GOT3 (cell line): ENCODE results near the gene TMC4.
A peak's percentile ranks its signal among the peaks of the same experiment; 100 is the strongest.

Experiments used
- DNase-seq: peaks from one replicate; lab custom pipeline; 2025; ENCODE audit warnings: mixed read lengths; lab: John Stamatoyannopoulos, UW

Gene TMC4

DNA sequence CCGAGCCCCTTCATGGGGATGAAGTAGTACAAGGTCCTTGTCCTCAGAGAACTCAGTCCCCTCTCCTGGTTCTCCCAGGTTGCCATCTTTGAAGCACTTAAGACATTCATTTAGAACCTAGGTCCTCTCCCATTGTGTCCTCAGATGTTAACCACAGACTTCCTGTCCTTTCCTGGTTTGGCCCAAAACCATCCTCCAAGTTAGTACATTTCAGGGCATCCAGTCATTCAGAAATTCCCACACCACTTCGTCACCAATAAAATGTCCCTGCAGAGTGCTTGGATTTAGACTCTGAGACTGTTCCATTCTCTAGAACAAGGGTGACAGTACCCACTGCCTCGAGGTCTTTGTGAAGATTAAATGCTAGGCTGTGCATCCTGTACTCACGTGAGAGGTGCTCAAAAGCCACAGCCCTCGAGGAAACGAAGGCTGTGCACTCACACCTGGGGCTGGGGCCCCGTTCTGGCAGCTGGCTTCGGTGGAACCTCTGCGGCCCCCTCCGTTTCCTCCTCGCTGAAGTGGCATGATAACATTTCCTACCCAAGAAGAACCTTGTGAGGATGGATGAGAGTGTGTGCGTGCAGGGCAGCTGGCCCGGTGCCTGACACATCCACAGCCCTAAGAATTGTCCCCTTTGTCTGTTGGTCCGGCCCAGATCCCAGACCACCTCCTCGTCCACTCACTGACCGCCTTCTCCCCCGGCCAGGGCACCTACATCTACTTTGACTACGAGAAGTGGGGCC, 18.2 kb downstream of the TMC4 start:
- DNase-seq, result no peak

DNA sequence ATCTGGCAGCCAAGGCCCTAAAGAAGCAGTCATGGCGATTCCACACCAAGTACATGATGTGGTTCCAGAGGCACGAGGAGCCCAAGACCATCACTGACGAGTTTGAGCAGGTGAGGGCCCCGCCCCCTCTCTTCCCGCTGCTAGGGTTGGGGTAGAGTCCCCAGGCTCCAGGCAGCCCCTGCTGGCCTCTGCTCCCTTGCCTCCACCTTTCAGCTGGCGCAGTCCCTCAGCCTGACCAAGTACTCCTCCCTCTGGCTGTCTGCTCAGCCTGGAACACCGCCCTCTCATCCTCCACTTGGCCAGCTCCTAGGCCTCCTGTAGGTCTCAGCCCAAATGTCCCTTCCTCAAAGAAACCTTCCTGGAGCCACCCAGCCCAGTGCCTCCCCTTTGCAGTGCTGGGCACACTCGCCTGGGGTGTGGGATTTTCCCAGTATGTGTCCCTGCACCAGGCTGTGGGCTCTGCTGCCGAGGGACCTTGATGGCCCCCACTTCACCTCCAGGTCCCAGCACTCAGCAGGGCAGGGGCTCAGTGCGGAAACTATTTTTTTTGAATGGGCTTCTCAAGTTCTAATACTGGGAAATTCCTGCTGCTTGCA, 19.1 kb downstream of the TMC4 start:
- no peak for DNase-seq

DNA sequence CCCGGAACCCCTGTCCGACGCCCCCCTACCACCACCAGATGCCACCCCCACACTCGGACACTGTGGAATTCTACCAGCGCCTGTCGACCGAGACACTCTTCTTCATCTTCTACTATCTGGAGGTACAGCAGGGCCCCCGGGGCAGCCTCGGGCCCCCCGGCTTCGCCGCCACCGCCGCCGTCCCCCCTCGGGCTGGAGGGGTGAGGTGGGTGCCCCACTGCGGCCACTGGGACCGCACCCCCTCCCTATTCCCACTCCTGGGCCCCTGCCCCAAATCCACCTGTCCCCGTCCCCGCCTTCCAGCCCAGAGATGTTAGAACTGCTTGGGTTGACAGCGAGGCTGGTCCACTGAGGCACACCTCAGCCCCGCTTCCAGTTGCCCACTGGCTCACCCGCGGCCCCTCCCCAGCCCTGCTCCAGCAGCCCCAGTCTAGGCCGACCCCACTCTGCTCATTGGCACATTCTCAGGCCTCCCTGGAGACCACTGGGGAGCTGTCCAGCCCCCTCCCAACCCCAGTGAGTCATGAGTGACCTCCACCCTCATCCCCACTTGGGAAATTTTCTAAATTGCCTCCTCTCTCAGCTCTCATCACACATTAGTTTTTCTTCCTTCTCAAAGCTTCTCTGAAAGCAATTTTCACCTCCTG, 20.0 kb downstream of the TMC4 start:
- DNase-seq, result no peak

DNA sequence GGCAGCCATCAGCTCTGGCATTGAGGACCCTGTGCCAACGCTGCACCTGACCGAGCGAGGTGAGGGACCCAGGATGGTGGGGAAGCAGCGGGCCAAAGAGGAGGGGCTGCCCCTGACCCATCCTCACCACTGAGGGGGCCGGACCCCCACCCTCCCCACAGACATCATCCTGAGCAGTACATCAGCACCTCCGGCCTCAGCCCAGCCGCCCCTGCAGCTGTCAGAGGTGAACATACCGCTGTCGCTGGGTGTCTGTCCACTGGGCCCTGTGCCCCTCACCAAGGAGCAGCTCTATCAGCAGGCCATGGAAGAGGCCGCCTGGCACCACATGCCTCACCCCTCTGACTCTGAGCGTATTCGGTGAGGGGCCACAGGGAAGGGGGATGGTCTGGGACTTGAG, 20.7 kb downstream of the TMC4 start:
- DNase-seq, result no peak

GRCh38 chr19:54151362-54152035, 21.5 kb downstream of the TMC4 start:
- DNase-seq, result no peak

DNA sequence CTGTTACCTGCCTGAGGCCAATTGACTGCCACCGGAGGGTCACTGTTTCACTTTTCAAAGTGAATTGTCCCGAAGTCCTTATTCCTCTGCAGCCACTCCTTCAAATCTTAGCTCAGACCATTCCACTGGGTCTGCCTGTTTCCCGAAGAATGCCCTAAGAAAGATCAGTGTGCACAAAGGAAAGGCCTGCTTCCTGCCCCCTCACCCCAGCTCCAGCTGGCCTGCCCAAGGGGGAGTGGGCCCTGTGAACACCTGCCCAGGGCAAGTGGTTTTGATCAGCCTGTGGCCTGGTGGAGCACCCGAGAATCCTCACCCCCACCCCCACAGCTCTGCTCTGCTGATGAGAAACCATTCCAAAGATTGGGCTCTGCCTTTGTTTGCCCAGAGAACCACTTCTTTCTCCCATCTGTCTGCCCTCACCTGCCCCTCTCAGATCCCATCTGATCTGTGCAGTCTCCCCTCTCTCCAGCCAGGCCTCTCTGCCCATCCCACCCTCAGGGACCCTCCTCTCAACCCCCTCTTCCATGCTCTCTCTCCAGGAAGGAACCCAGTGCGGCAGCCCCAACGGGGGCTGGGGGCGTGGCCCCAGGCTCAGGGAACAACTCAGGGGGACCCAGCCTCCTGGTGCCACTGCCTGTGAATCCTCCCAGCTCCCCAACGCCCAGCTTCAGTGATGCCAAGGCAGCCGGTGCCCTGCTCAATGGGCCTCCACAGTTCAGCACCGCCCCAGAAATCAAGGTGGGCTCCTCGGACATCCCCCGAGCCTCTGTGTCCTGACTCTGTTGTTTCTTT, 23.7 kb downstream of the TMC4 start:
- no peak for DNase-seq

DNA sequence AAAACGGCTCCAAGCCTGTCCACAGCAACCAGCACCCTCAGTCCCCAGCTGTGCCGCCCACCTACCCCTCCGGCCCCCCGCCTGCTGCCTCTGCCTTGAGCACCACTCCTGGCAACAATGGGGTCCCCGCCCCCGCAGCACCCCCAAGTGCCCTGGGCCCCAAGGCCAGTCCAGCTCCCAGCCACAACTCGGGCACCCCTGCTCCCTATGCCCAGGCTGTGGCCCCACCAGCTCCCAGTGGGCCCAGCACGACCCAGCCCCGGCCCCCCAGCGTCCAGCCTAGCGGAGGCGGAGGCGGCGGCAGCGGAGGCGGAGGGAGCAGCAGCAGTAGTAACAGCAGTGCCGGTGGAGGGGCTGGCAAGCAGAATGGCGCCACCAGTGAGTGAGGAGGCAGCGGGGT, 24.8 kb downstream of the TMC4 start:
- no peak for DNase-seq

- no peak for DNase-seq
Measured at GRCh38 chr19:54147676-54148075, 25.3 kb downstream of the TMC4 start.

DNA sequence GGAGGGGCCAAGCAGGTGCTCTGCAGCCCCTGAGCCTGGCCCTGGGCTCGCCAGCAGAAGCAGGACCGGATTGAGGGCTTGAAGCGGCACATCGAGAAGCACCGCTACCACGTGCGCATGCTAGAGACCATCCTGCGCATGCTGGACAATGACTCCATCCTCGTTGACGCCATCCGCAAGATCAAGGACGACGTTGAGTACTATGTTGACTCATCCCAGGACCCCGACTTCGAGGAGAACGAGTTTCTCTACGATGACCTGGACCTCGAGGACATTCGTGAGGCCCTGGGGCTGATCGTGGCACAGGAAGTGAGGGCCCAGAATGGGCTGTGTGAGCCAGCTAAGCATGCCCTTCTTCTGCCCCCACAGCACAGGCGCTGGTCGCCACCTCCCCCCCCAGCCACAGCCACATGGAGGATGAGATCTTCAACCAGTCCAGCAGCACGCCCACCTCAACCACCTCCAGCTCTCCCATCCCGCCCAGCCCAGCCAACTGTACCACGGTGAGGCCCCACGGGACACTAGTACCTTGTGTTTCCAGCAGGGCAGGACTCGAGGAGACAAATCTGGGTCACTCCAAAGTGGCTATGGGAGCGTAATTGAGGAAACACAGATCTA, 27.3 kb downstream of the TMC4 start:
- DNase-seq, result no peak

- DNase-seq, result no peak
Measured at GRCh38 chr19:54142166-54142780, 30.7 kb downstream of the TMC4 start.

DNA sequence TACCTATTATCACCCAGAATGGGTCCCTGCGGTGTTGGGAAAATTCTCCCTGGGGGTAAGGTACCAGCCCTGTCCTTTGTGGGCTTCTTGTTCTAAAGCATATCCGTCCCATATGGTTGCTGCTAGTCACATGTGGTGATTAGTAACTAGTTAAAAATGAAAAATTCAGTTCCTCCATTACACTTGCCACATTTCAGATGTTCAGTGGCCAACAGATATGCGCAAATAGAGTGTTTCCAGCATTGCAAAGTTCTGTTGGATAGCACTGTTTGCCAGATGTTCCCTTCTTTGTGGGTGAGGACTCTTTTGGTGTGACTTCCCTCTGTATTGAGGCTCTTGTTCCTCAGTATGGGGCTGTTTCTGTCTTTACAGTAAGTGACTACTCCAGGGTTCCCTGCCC, 31.6 kb downstream of the TMC4 start:
- DNase-seq, result no peak

- DNase-seq, result no peak
Measured at GRCh38 chr19:54138489-54139256, 34.3 kb downstream of the TMC4 start.

- DNase-seq, result no peak
Measured at GRCh38 chr19:54137699-54138488, 35.1 kb downstream of the TMC4 start, which contains the start of gene CNOT3. Gene CNOT3, plus strand, starts transcription at chr19:54137762. Its CDS starts 5,217 bp downstream, at chr19:54142979.

- peak; percentile 99 for DNase-seq
Measured at GRCh38 chr19:54136864-54137698, 35.9 kb downstream of the TMC4 start.

DNA sequence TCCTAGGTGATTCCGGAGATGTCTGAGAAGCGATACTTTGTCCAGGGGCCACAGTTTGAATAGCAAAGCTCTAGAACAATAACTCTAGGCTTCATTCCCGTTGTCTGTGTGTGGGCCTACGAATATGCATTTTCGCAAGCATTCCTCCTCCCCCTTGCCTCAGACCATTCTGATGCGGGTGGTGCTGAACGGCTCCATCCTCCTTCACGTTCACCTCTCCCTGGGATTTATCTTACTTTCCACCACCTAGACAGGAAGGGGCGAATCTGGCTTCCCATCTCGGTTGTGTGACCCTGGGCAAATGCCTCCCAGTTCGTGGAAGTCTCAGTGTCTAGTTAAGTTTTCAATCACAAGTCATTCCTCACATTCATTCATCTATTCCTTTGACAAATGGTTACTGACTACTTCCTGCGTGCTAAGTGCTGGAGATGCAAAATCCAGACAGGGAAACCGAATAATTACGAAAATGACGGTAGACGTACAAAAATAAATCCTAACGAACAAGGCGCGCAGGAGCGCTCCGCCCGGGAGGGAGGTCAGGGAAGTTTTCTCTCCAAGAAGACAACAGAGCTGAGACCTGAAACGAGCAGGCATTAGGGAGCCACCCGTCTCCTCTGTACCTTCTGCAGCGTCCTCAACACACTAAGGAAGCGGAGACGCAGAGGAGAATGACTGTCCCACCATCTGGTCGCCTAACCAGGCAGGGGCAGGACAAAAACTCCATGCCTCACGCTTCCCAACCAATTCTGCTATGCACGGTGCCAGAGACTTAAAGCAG, 36.7 kb downstream of the TMC4 start:
- DNase-seq, result no peak

GRCh38 chr19:54133957-54134590, 38.9 kb downstream of the TMC4 start:
- no peak for DNase-seq

DNA sequence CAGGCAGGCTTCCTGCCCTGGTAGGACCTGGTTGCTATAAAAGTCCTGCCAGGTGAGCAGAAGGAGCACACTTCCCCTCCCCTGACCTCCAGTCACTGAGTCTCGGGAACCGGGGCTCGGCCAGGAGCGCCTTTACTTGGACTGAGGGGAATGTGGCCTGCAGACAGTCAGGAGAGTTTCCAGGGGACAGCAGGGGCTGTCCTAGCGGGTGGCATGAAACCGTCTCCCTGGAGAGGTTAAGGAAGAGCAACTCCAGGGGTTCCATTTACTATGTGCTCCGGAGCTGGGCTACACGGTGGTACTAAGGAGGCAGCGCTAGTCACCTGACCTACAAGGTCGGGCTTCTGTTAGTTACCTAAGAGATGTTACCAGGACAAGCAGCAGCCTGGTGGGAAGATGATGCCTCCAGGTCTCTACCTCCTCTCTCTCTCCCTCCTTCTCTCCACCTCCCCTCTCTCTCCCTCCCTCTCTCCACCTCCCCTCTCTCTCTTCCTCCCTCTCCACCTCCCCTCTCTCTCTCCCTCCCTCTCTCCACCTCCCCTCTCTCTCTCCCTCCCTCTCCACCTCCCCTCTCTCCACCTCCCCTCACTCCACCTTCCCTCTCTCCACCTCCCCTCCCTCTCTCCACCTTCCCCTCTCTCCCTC, 39.5 kb downstream of the TMC4 start:
- no peak for DNase-seq
